Hematopoietic multipotent progenitor cell treated with erythropoietin and hydrocortisone succinate and interleukin-3 and kit ligand, for 17 days (in vitro differentiated cells): Measurements from ENCODE around the gene COL5A2.

Experiments used
- DNase-seq: peaks from one replicate; pipeline ENCODE4 v3.0.0-alpha.2; 2015; ENCODE audit warnings: low spot score

Gene COL5A2

GRCh38 chr2:189097934-189098333 lies 81.6 kb downstream of the COL5A2 start:
- no peak for DNase-seq

DNA sequence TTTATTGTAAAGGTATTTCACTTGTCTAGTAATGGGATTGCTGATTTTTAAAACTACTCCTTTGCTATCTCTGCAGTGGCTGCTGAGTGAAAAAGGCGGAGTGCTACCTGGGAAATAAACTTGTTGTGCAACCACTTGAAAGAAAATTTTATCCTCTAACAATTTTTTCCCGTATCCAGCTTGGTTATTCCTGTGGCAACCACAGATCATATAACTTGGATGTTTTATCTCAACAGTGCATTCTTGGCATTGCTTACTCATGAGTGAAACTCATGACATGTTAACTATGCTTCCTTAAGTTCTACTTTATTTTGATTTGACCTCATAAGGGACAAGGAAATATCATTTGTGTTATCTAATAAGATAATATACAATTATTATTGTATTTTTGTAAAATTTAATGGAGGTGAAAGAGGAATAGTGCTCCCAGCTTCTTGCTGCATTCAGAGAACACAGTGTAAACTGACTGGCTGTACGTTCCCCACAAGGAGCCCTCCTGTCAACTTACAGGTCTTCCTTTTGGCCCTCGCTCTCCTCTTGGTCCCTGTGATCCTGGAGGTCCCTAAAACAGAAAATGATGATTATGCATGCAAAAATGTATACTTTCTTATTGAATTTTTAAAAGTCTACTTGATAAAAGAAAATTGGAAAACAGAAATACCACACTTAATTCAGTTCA lies 82.7 kb downstream of the COL5A2 start:
- DNase-seq: no peak

- DNase-seq: no peak
Observed at GRCh38 chr2:189095101-189095500, 84.5 kb downstream of the COL5A2 start.

- DNase-seq: no peak
Observed at GRCh38 chr2:189092936-189093335, 86.6 kb downstream of the COL5A2 start.

GRCh38 chr2:189091253-189091652 lies 88.3 kb downstream of the COL5A2 start:
- DNase-seq: no peak

- no peak for DNase-seq
Observed at GRCh38 chr2:189088591-189089205, 90.9 kb downstream of the COL5A2 start.

- no peak for DNase-seq
Observed at GRCh38 chr2:189086710-189087109, 92.9 kb downstream of the COL5A2 start.

- no peak for DNase-seq
Observed at GRCh38 chr2:189086250-189086649, 93.3 kb downstream of the COL5A2 start.

GRCh38 chr2:189083606-189084005 lies 96.0 kb downstream of the COL5A2 start:
- no peak for DNase-seq

DNA sequence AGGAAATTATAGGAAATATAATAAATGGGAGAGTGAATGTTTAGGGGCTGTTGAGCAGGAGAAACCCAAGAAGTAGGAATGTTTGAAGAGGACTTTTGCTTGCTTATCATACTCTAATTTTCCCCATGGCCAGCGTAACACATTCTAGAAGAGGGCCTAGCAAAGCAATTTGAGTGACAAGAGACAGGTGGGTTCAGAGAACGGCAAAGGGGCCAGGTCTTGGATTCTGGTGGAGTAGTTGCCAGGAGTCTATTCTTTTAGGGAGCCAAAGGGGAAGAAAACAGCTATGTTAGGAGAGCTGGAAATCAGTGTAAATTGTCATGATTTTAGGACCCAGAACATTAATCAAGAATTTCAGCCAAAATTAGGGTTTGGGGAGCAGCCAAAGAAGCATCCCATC lies 96.5 kb downstream of the COL5A2 start:
- DNase-seq: no peak

DNA sequence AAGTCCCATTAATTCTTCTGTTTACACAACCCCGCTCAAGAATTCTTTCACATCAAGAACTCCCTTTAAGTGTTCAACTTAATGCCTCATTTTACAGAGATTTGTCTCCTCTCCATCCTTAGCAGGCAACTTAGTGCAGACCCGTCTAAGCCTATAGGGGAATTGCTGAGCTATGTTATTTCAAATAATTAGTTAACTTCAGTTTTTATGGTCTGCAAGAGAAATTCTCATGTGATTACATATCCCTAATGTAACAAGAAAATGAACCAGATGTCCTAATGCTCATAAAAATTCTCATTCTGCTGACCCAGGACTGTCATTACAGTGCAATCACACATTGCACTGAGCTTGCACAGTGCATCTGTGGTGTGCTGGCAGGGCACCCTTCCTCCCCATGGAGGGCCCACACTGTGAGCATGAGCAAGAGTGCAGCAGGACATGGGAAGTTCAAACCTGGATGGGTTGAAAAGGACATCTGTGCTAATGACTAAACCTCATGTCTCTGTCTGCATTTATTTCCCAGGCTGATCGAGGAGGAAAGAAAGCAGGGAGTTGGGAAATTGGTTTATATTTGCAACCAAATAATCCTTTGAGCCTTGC lies 97.1 kb downstream of the COL5A2 start:
- no peak for DNase-seq

DNA sequence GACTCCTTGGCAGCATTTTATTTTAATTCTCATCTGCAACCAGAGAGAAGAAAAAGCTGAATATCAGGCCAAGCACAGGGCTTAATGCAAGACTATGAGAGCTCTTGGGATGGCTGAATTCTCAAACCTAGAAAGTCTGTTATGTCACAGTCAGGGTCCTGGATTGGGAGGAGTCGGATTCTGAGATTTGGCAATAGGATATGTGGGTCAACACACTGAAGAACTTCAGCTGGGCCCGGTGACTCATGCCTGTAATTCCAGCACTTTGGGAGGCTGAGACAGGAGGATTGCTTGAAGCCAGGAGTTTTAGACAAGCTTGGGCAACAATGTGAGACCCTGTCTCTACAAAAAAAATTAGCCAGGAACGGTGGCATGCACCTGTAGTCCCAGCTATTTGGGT lies 103.0 kb downstream of the COL5A2 start:
- DNase-seq: no peak

DNA sequence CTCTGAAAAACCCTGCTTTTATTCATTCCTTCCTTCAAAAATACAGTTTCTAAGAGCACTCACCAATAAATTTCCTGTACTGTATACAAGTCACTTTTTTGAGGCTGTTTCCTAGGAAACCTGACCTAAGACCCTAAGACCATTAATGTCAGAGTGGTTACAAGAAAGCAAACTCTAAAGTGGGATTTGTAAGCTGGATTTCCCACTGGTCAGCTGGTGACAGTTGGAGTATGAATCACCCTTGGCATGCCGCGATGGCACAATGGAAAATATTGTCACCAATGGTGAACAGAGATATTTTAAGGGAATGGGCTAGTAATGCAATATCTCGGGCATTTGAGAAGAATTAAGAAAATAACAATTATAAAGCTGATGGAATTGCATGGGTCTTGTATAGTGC lies 103.4 kb downstream of the COL5A2 start:
- no peak for DNase-seq

GRCh38 chr2:189074506-189074905 lies 105.1 kb downstream of the COL5A2 start:
- DNase-seq: no peak

- DNase-seq: no peak
Observed at GRCh38 chr2:189072036-189072435, 107.5 kb downstream of the COL5A2 start.

GRCh38 chr2:189069855-189070619 lies 109.5 kb downstream of the COL5A2 start:
- DNase-seq: no peak

GRCh38 chr2:189066037-189066436 lies 113.5 kb downstream of the COL5A2 start:
- DNase-seq: no peak

- DNase-seq: no peak
Observed at GRCh38 chr2:189060096-189060642, 119.4 kb downstream of the COL5A2 start.

- DNase-seq: no peak
Observed at GRCh38 chr2:189057316-189057715, 122.2 kb downstream of the COL5A2 start.

- DNase-seq: no peak
Observed at GRCh38 chr2:189056200-189057106, 123.1 kb downstream of the COL5A2 start.

GRCh38 chr2:189050165-189050712 lies 129.3 kb downstream of the COL5A2 start:
- DNase-seq: no peak
